IMR-90 (cell line): ENCODE data around the gene TENM4. TPM values are rescaled to one million over a fixed set of nuclear protein-coding genes. Genes with fewer than 3 reads are reported as not detected.

Source experiments
- ATAC-seq: fragments of 200-7000 bp; cut with Tn5 transposase; 2 replicates; pipeline ENCODE4 v1.9.1; 2020; ENCODE audit warnings: low read depth, mild to moderate bottlenecking, moderate library complexity
- BruUV-seq: library from RNA; stranded (reverse); fragments of 400-500 nt; replicated peaks from 2 replicates; lab custom pipeline; 2021; lab: Mats Ljungman, UMichigan
- CTCF ChIA-PET: fragments of 300-600 bp; formaldehyde crosslinking; extraction: SDS; loops from one replicate; lab custom pipeline; 2021; ENCODE audit warnings: antibody characterized with exemption; lab: Yijun Ruan, JAX
- POLR2A ChIA-PET: fragments of 300-600 bp; sonication (Branson Sonifier 250); formaldehyde crosslinking; loops from one replicate; lab custom pipeline; 2022; ENCODE audit warnings: antibody characterized with exemption; ENCODE audit not compliant: unreplicated experiment; lab: Charles Lee
- DNase-seq: peaks from one replicate; pipeline ENCODE4 v3.0.0; 2013
- H2AFZ ChIP-seq: replicated peaks from 2 replicates; pipeline ENCODE3; 2013; ENCODE audit warnings: low read length, mild to moderate bottlenecking; ENCODE audit not compliant: poor library complexity
- H2AK5ac ChIP-seq: 2 replicates; pipeline ENCODE4 v1.6.1; 2013; ENCODE audit warnings: low read depth, low read length, inconsistent platforms
- H2AK9ac ChIP-seq: replicated peaks from 2 replicates; pipeline ENCODE3; 2013; ENCODE audit warnings: mild to moderate bottlenecking, low read depth, low read length, moderate library complexity; ENCODE audit not compliant: poor library complexity
- H2BK120ac ChIP-seq: 2 replicates; pipeline ENCODE4 v1.6.1; 2013; ENCODE audit warnings: low read depth, low read length, inconsistent platforms
- H2BK15ac ChIP-seq: 3 replicates; pipeline ENCODE4 v1.6.1; 2013; ENCODE audit warnings: low read depth, low read length, inconsistent platforms
- H2BK20ac ChIP-seq: 2 replicates; pipeline ENCODE4 v1.6.1; 2013; ENCODE audit warnings: low read depth, mild to moderate bottlenecking, inconsistent platforms, low read length, moderate library complexity
- H2BK5ac ChIP-seq: 2 replicates; pipeline ENCODE4 v1.6.1; 2013; ENCODE audit warnings: mild to moderate bottlenecking, low read depth, low read length, inconsistent platforms; ENCODE audit not compliant: poor library complexity, severe bottlenecking
- H3K14ac ChIP-seq: replicated peaks from 2 replicates; pipeline ENCODE4 v1.6.1; 2013; ENCODE audit warnings: low read depth, low read length, inconsistent platforms
- H3K18ac ChIP-seq: 2 replicates; pipeline ENCODE4 v1.6.1; 2013; ENCODE audit warnings: low read depth, low read length, control low read depth
- H3K23ac ChIP-seq: 2 replicates; pipeline ENCODE4 v1.6.1; 2013; ENCODE audit warnings: low read depth, low read length, inconsistent platforms
- H3K27ac ChIP-seq: 2 replicates; pipeline ENCODE4 v1.5.1; 2013; ENCODE audit warnings: mild to moderate bottlenecking, control low read depth, low read length; ENCODE audit not compliant: insufficient read depth
- H3K27me3 ChIP-seq: 2 replicates; pipeline ENCODE4 v1.6.1; 2013; ENCODE audit warnings: low read length; ENCODE audit not compliant: control insufficient read depth, insufficient read depth
- H3K36me3 ChIP-seq: 2 replicates; pipeline ENCODE4 v1.6.1; 2013; ENCODE audit warnings: low read length, mixed read lengths; ENCODE audit not compliant: control insufficient read depth, insufficient read depth
- H3K4ac ChIP-seq: 2 replicates; pipeline ENCODE4 v1.6.1; 2013; ENCODE audit warnings: low read depth, low read length, inconsistent platforms
- H3K4me1 ChIP-seq: 2 replicates; pipeline ENCODE4 v1.6.1; 2013; ENCODE audit warnings: low read length, mixed read lengths; ENCODE audit not compliant: control insufficient read depth, insufficient read depth
- H3K4me2 ChIP-seq: 2 replicates; pipeline ENCODE4 v1.6.1; 2013; ENCODE audit warnings: low read depth, mild to moderate bottlenecking, control low read depth, low read length, moderate library complexity
- H3K4me3 ChIP-seq: 2 replicates; pipeline ENCODE4 v1.5.1; 2013; ENCODE audit warnings: low read depth, mild to moderate bottlenecking, control low read depth, low read length, moderate library complexity; ENCODE audit not compliant: insufficient read depth
- H3K56ac ChIP-seq: 2 replicates; pipeline ENCODE4 v1.6.1; 2013; ENCODE audit warnings: low read length, inconsistent platforms; ENCODE audit not compliant: insufficient read depth; ENCODE audit errors: extremely low read depth
- H3K79me1 ChIP-seq, 2 experiments: 2 replicates each; pipeline ENCODE4 v1.6.1; 2013; ENCODE audit warnings: low read length in 2 of 2, inconsistent platforms in 1 of 2, low read depth in 1 of 2
- H3K9ac ChIP-seq: 2 replicates; pipeline ENCODE4 v1.6.1; 2013; ENCODE audit warnings: low read depth, low read length, control low read depth
- H3K9me1 ChIP-seq: 2 replicates; pipeline ENCODE4 v1.6.1; 2013; ENCODE audit warnings: low read length, inconsistent platforms; ENCODE audit not compliant: insufficient read depth
- H3K9me3 ChIP-seq: 2 replicates; pipeline ENCODE4 v1.6.1; 2013; ENCODE audit warnings: low read length; ENCODE audit not compliant: control insufficient read depth, insufficient read depth
- H4K20me1 ChIP-seq: 2 replicates; pipeline ENCODE4 v1.6.1; 2013; ENCODE audit warnings: low read length, inconsistent platforms; ENCODE audit not compliant: insufficient read depth
- H4K5ac ChIP-seq: 2 replicates; pipeline ENCODE4 v1.6.1; 2013; ENCODE audit warnings: mild to moderate bottlenecking, low read depth, low read length, control low read depth
- H4K8ac ChIP-seq, 2 experiments: 2 replicates each; pipeline ENCODE4 v1.6.1; 2013; ENCODE audit warnings: low read depth in 2 of 2, low read length in 2 of 2, control low read depth in 1 of 2, inconsistent platforms in 1 of 2
- H4K91ac ChIP-seq: 2 replicates; pipeline ENCODE4 v1.6.1; 2013; ENCODE audit warnings: low read depth, low read length, inconsistent platforms; ENCODE audit not compliant: insufficient read depth
- BHLHE40 ChIP-seq: fragments of 150-350 bp; IDR thresholded peaks from 2 replicates; pipeline ENCODE4 v1.6.1; 2016; ENCODE audit warnings: mild to moderate bottlenecking, low read depth, low read length
- CHD1 ChIP-seq: IDR thresholded peaks from 2 replicates; pipeline ENCODE4 v1.6.1; 2012; ENCODE audit warnings: low read depth, low read length, improper control_type of control experiment
- CTCF ChIP-seq: conservative IDR thresholded peaks from 2 replicates; pipeline ENCODE4 v1.5.1; 2012; ENCODE audit warnings: mild to moderate bottlenecking, low read depth, low read length, improper control_type of control experiment
- ELK1 ChIP-seq: fragments of 150-350 bp; IDR thresholded peaks from 2 replicates; pipeline ENCODE4 v1.6.1; 2016; ENCODE audit warnings: low read depth, mild to moderate bottlenecking, low read length, moderate library complexity, borderline replicate concordance
- FOS ChIP-seq: fragments of 150-350 bp; IDR thresholded peaks from 2 replicates; pipeline ENCODE4 v1.6.1; 2016; ENCODE audit warnings: low read depth, low read length
- MAFK ChIP-seq: IDR thresholded peaks from 2 replicates; pipeline ENCODE4 v1.6.1; 2012; ENCODE audit warnings: low read depth, low read length, improper control_type of control experiment
- MAZ ChIP-seq: IDR thresholded peaks from 2 replicates; pipeline ENCODE4 v1.6.1; 2012; ENCODE audit warnings: low read depth, mild to moderate bottlenecking, low read length, improper control_type of control experiment, moderate library complexity, borderline replicate concordance
- NFE2L2 ChIP-seq: fragments of 150-350 bp; IDR thresholded peaks from 2 replicates; pipeline ENCODE4 v1.6.1; 2016; ENCODE audit warnings: low read depth, mild to moderate bottlenecking, low read length
- RCOR1 ChIP-seq: IDR thresholded peaks from 2 replicates; pipeline ENCODE4 v1.6.1; 2012; ENCODE audit warnings: mild to moderate bottlenecking, low read length, improper control_type of control experiment; ENCODE audit not compliant: insufficient replicate concordance
- RFX5 ChIP-seq: IDR thresholded peaks from 2 replicates; pipeline ENCODE4 v1.8.0; 2012; ENCODE audit warnings: low read depth, mild to moderate bottlenecking, low read length, moderate library complexity
- SMC3 ChIP-seq: fragments of 150-350 bp; IDR thresholded peaks from 2 replicates; pipeline ENCODE4 v1.6.1; 2016; ENCODE audit warnings: low read depth, mild to moderate bottlenecking, antibody characterized with exemption, low read length, moderate library complexity
- USF2 ChIP-seq: fragments of 150-350 bp; IDR thresholded peaks from 2 replicates; pipeline ENCODE4 v1.6.1; 2017; ENCODE audit warnings: mild to moderate bottlenecking, antibody characterized with exemption, low read length, low read depth
- WGBS, 2 experiments: methylation state at CpG; one replicate each; pipeline versions ENCODE4 v1.1.5 to v1.1.7; 2013; ENCODE audit warnings: missing lambda C conversion rate in 2 of 2; ENCODE audit not compliant: insufficient read length in 1 of 2; ENCODE audit errors: extremely low coverage in 2 of 2; 5-methylcytosine and 5-hydroxymethylcytosine counted together
- dilution Hi-C: fragments of 300-500 bp; cut with HindIII; formaldehyde crosslinking; loops from one replicate; pipeline ENCODE4 v1.14.3; 2018; ENCODE audit warnings: low sequenced_read_pairs; ENCODE audit not compliant: unreplicated experiment
- in situ Hi-C: fragments of 300-500 bp; cut with MboI; formaldehyde crosslinking; loops from 3 replicates; pipeline ENCODE4 v1.14.3; 2019; ENCODE audit warnings: low sequenced_read_pairs, inconsistent platforms, mixed read lengths
- intact Hi-C: fragments of 100-400 bp; cut with micrococcal nuclease; formaldehyde crosslinking; loops from 2 replicates; pipeline ENCODE4 v1.10.0; 2022
- polyA plus RNA-seq, 3 experiments: library from polyadenylated mRNA; depleted of rRNA; stranded (reverse); fragments of >200 nt; gene quantifications; 2 replicates each; pipeline ENCODE4 v1.2.3, GENCODE V29; 2012; ENCODE audit warnings: low replicate concordance in 1 of 3
- total RNA-seq: library from RNA; depleted of rRNA; stranded (reverse); fragments of >200 nt; gene quantifications from 2 replicates; pipeline ENCODE4 v1.2.3, GENCODE V29; 2012

Gene TENM4
- total and polyA plus RNA-seq, 2 of the 4 experiments (the other 2 are of a cell fraction), result 7.4 to 9.0 TPM

DNA sequence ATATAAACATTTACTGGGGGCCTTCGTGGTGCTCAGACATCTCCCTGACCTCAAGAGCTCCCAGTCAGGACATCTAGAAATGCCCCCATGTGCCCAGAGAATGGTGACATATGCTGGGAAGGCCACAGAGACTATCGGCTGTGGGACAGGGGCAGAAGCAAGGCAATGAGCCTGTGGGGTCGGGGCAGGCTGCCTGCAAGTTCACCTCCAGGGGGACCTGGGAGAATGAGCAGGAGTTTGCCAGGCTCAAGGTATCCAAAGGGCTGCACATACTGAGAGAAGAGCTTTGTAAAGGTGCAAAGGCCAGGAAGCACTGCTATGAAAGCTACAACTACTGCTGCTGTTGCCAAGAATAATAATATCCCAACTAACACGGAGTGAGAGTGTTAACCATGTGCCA, 233.9 kb downstream of the TENM4 start:
- 80% methylated on average over 1 of the region's 4 CpGs; no CpG with 5 or more reads in 1 of the 2 experiments for WGBS, 2 experiments
- in situ Hi-C loops, result no loop called here
- CTCF ChIA-PET, result no interaction called here

More for the DNA sequence above, 233.9 kb downstream of the TENM4 start:
- no peak overlapping the region for H2BK20ac ChIP-seq
- no peak overlapping the region for H2AK9ac ChIP-seq
- dilution Hi-C loops, result no loop called here
- no peaks in the 10 kb centered on the region; a peak in 1 of 4 replicates for H3K79me1 ChIP-seq
- H4K91ac ChIP-seq, result no peak overlapping the region
- no peak overlapping the region for H3K9ac ChIP-seq
- no peaks in the 10 kb centered on the region for H4K20me1 ChIP-seq
- H3K9me3 ChIP-seq, result no peaks in the 10 kb centered on the region
- intact Hi-C loops, result no loop called here
- no peak overlapping the region for H3K56ac ChIP-seq
- H2BK15ac ChIP-seq, result no peak overlapping the region
- TF ChIP-seq USF2, result no peak
- no peak for TF ChIP-seq CTCF
- TF ChIP-seq BHLHE40, result no peak
- TF ChIP-seq CHD1, result no peak
- no peak for TF ChIP-seq SMC3
- no peak for TF ChIP-seq ELK1
- no peak for TF ChIP-seq MAZ
- TF ChIP-seq RCOR1, result no peak
- no peak for TF ChIP-seq NFE2L2
- TF ChIP-seq RFX5, result no peak
- TF ChIP-seq MAFK, result no peak
- TF ChIP-seq FOS, result no peak
- no peak overlapping the region for H4K5ac ChIP-seq
- H2BK120ac ChIP-seq, result no peak overlapping the region
- no peak overlapping the region for H4K8ac ChIP-seq
- H2AFZ ChIP-seq, result no peak overlapping the region
- H3K27me3 ChIP-seq, result no peaks in the 10 kb centered on the region
- H3K4me1 ChIP-seq, result no peaks in the 10 kb centered on the region; the same call in 1 of the 2 replicates
- POLR2A ChIA-PET, result no interaction called here
- no peak overlapping the region for H3K14ac ChIP-seq
- H3K4ac ChIP-seq, result no peak overlapping the region
- H3K4me3 ChIP-seq, result no peak overlapping the region
- H3K36me3 ChIP-seq, result no peaks in the 10 kb centered on the region
- no peak overlapping the region for H3K27ac ChIP-seq
- H2BK5ac ChIP-seq, result no peak overlapping the region
- H3K9me1 ChIP-seq, result peaks cover 5% of the 10 kb centered on the region; the same call in 1 of the 2 replicates
- H3K4me2 ChIP-seq, result no peak overlapping the region
- H2AK5ac ChIP-seq, result no peak overlapping the region
- DNase-seq, result no peak
- H3K18ac ChIP-seq, result no peak overlapping the region
- ATAC-seq, result no peak
- no peak overlapping the region for H3K23ac ChIP-seq
- no TSS peak for BruUV-seq
